Mesodermal cell (in vitro differentiated cells): Measurements from ENCODE around the gene FAM210B.
"Not testable (repeated sequence)": the region's sequence is repeated elsewhere in the genome, so short reads cannot be mapped to it uniquely, and the experiment has no call there.

ENCODE experiments used
- H3K27ac ChIP-seq: 2 replicates; pipeline ENCODE4 v1.7.0; 2013; ENCODE audit warnings: mild to moderate bottlenecking, low read depth, low read length, moderate library complexity; ENCODE audit not compliant: severe bottlenecking
- H3K36me3 ChIP-seq: 2 replicates; pipeline ENCODE4 v1.7.1; 2013; ENCODE audit warnings: mild to moderate bottlenecking, low read length, moderate library complexity; ENCODE audit not compliant: control insufficient read depth, insufficient read depth
- H3K4me1 ChIP-seq: one replicate; pipeline ENCODE4 v1.7.1; 2013; ENCODE audit warnings: mild to moderate bottlenecking, low read length; ENCODE audit not compliant: insufficient read depth, control insufficient read depth, poor library complexity, severe bottlenecking
- H3K4me3 ChIP-seq: 2 replicates; pipeline ENCODE4 v1.7.0; 2013; ENCODE audit warnings: low read length, control low read depth, mild to moderate bottlenecking; ENCODE audit not compliant: insufficient read depth, poor library complexity, severe bottlenecking; ENCODE audit errors: extremely low read depth
- H3K9me3 ChIP-seq: 2 replicates; pipeline ENCODE4 v1.7.1; 2013; ENCODE audit warnings: mild to moderate bottlenecking, low read length, moderate library complexity; ENCODE audit not compliant: control insufficient read depth
- WGBS, 2 experiments: methylation state at CpG; one replicate each; pipeline ENCODE4 v1.1.5; 2013; ENCODE audit warnings: missing lambda C conversion rate in 2 of 2; ENCODE audit not compliant: insufficient coverage in 2 of 2; 5-methylcytosine and 5-hydroxymethylcytosine counted together

Gene FAM210B

GRCh38 chr20:56411287-56411686, 52.5 kb downstream of the FAM210B start:
- H3K4me1 ChIP-seq, result peaks cover 22% of the 10 kb centered on the region

GRCh38 chr20:56411759-56412472, 53.1 kb downstream of the FAM210B start, which contains the start of gene CASS4:
Gene CASS4, plus strand, starts transcription at chr20:56412260. Its CDS starts 199 bp downstream, at chr20:56412459.
- 90 to 94% methylated on average over 7 to 10 of the region's 10 CpGs for WGBS, 2 experiments
- Histone ChIP-seq H3K4me3 (no peak within 1 kb of the TSS), H3K27ac (peak within 1 kb of the TSS; percentile 68), H3K36me3 (peaks cover 27% of the 10 kb centered on the region), H3K4me1 (peaks cover 22% of the 10 kb centered on the region), H3K9me3 (no peaks in the 10 kb centered on the region)

More at GRCh38 chr20:56411287-56411686, 52.5 kb downstream of the FAM210B start:
- H3K36me3 ChIP-seq, result peaks cover 34% of the 10 kb centered on the region
- not testable (repeated sequence) for H3K4me3 ChIP-seq, H3K9me3 ChIP-seq
- H3K27ac ChIP-seq, result peak overlapping the region; percentile 68
- 91 to 95% methylated on average over 7 of the region's 7 CpGs for WGBS, 2 experiments

GRCh38 chr20:56412473-56412790, 53.7 kb downstream of the FAM210B start:
- H3K27ac ChIP-seq, result peak overlapping the region; percentile 68
- H3K9me3 ChIP-seq, result no peaks in the 10 kb centered on the region
- H3K4me3 ChIP-seq, result no peak overlapping the region
- whole genome bisulfite sequencing, 2 experiments, result 98 to 100% methylated on average over 6 to 7 of the region's 7 CpGs
- H3K36me3 ChIP-seq, result peaks cover 22% of the 10 kb centered on the region
- peaks cover 22% of the 10 kb centered on the region for H3K4me1 ChIP-seq

- Histone ChIP-seq H3K36me3 (peaks cover 17% of the 10 kb centered on the region), H3K4me3 (no peak overlapping the region), H3K9me3 (no peaks in the 10 kb centered on the region), H3K27ac (no peak overlapping the region), H3K4me1 (peaks cover 24% of the 10 kb centered on the region)
- 100% methylated on average over 2 of the region's 3 CpGs; no CpG with 5 or more reads in 1 of the 2 experiments for WGBS, 2 experiments
These were observed 54.2 kb downstream of the FAM210B start for GRCh38 chr20:56412949-56413348.

- 93 to 96% methylated on average over 8 of the region's 12 CpGs for WGBS, 2 experiments
- Histone ChIP-seq H3K4me3 (no peak overlapping the region), H3K4me1 (peaks cover 24% of the 10 kb centered on the region), H3K27ac (no peak overlapping the region), H3K36me3 (peaks cover 4% of the 10 kb centered on the region), H3K9me3 (no peaks in the 10 kb centered on the region)
These were observed 56.3 kb downstream of the FAM210B start for GRCh38 chr20:56414842-56415765.

- H3K27ac ChIP-seq, result no peak overlapping the region
- no peak overlapping the region for H3K4me3 ChIP-seq
- H3K36me3 ChIP-seq, result peaks cover 2% of the 10 kb centered on the region
- 85 to 92% methylated on average over 5 to 6 of the region's 7 CpGs for WGBS, 2 experiments
- H3K9me3 ChIP-seq, result no peaks in the 10 kb centered on the region
- H3K4me1 ChIP-seq, result peaks cover 38% of the 10 kb centered on the region
These were observed 58.6 kb downstream of the FAM210B start for GRCh38 chr20:56417402-56417801.

- H3K27ac ChIP-seq, result peak overlapping the region; percentile 31
- peaks cover 43% of the 10 kb centered on the region for H3K4me1 ChIP-seq
- H3K36me3 ChIP-seq, result peaks cover 2% of the 10 kb centered on the region
- 90 to 95% methylated on average over 2 to 4 of the region's 4 CpGs for WGBS, 2 experiments
- no peak overlapping the region for H3K4me3 ChIP-seq
- no peaks in the 10 kb centered on the region for H3K9me3 ChIP-seq
These were observed 59.1 kb downstream of the FAM210B start for GRCh38 chr20:56417911-56418310.
